Fibroblast of lung (primary cell): ENCODE results near the gene GPR108. TPM values are rescaled to one million over a fixed set of nuclear protein-coding genes. Genes with fewer than 3 reads are reported as not detected.

Experiments
- DNase-seq, 2 donors: peaks; one replicate each; pipeline versions ENCODE4 v3.0.0 to v3.0.0-alpha.2; 2010; ENCODE audit warnings: low read depth in 2 of 2
- H2AFZ ChIP-seq: 2 replicates; pipeline ENCODE4 v1.5.1; 2012; ENCODE audit warnings: low read length, control low read depth, inconsistent platforms
- H3K27ac ChIP-seq: 2 replicates; pipeline ENCODE4 v1.5.1; 2011; ENCODE audit warnings: low read length, control low read depth; ENCODE audit not compliant: insufficient read depth
- H3K27me3 ChIP-seq: 2 replicates; pipeline ENCODE4 v1.5.1; 2011; ENCODE audit warnings: mild to moderate bottlenecking, low read length; ENCODE audit not compliant: control insufficient read depth, insufficient read depth
- H3K36me3 ChIP-seq: 2 replicates; pipeline ENCODE4 v1.5.1; 2011; ENCODE audit warnings: low read length; ENCODE audit not compliant: control insufficient read depth, insufficient read depth
- H3K4me1 ChIP-seq: 2 replicates; pipeline ENCODE4 v1.5.1; 2011; ENCODE audit warnings: low read length; ENCODE audit not compliant: control insufficient read depth, insufficient read depth; ENCODE audit errors: extremely low read depth
- H3K4me2 ChIP-seq: 2 replicates; pipeline ENCODE4 v1.5.1; 2011; ENCODE audit warnings: low read length, control low read depth; ENCODE audit not compliant: insufficient read depth; ENCODE audit errors: extremely low read depth
- H3K4me3 ChIP-seq, 4 experiments: fragments of 200-600 bp in 1 of 4; sonication (generic) in 1 of 4; replicated peaks in 1 of 4; 2 replicates each; pipeline ENCODE4 v1.5.1; 2011 to 2016; ENCODE audit warnings: low read length in 4 of 4, low read depth in 3 of 4, mild to moderate bottlenecking in 3 of 4, control low read depth in 2 of 4, inconsistent platforms in 1 of 4, mixed read lengths in 1 of 4; ENCODE audit not compliant: insufficient read depth in 1 of 4; ENCODE audit errors: control extremely low read depth in 1 of 4
- H3K79me2 ChIP-seq: 2 replicates; pipeline ENCODE4 v1.5.1; 2012; ENCODE audit warnings: mild to moderate bottlenecking, low read length, inconsistent platforms; ENCODE audit not compliant: control insufficient read depth, insufficient read depth
- H3K9ac ChIP-seq: 2 replicates; pipeline ENCODE4 v1.5.1; 2011; ENCODE audit warnings: mild to moderate bottlenecking, low read length, control low read depth; ENCODE audit not compliant: insufficient read depth
- H3K9me3 ChIP-seq: 2 replicates; pipeline ENCODE4 v1.5.1; 2012; ENCODE audit warnings: low read depth, low read length; ENCODE audit not compliant: control insufficient read depth, insufficient read depth
- H4K20me1 ChIP-seq: 2 replicates; pipeline ENCODE4 v1.5.1; 2011; ENCODE audit warnings: low read length; ENCODE audit not compliant: control insufficient read depth, insufficient read depth; ENCODE audit errors: extremely low read depth
- CTCF ChIP-seq, 2 donors: IDR thresholded peaks in 1 of 2; conservative IDR thresholded peaks in 1 of 2; 1 replicate in 1 of 2; 2 replicates in 1 of 2; pipeline ENCODE4 v1.5.1; 2011 to 2012; ENCODE audit warnings: low read length in 2 of 2, control low read depth in 1 of 2, inconsistent platforms in 1 of 2, low read depth in 1 of 2, mild to moderate bottlenecking in 1 of 2
- EZH2 ChIP-seq: IDR thresholded peaks from 2 replicates; pipeline ENCODE4 v1.5.1; 2012; ENCODE audit warnings: low read length, control low read depth, mild to moderate bottlenecking; ENCODE audit errors: missing control alignments
- polyA plus RNA-seq, 2 donors: library from polyadenylated mRNA; depleted of rRNA in 1 of 2; stranded (reverse) in 1 of 2; unstranded in 1 of 2; fragments of >200 nt; gene quantifications; 2 replicates each; pipeline ENCODE4 v1.2.1, GENCODE V29; 2011 to 2012; ENCODE audit warnings: missing spikeins in 1 of 2
- total RNA-seq: library from RNA; depleted of rRNA; stranded (reverse); fragments of >200 nt; gene quantifications from 2 replicates; pipeline ENCODE4 v1.2.1, GENCODE V29; 2014

The GPR108 gene
- total and polyA plus RNA-seq, 2 donors (not counting 1 experiment from before 2014, with no cell fraction given): 28.4 to 57.0 TPM

GRCh38 chr19:6706633-6706958 lies 30.8 kb downstream of the GPR108 start:
- Histone ChIP-seq H2AFZ (no peak overlapping the region), H3K4me1 (no peaks in the 10 kb centered on the region), H3K36me3 (no peaks in the 10 kb centered on the region), H3K27me3 (no peaks in the 10 kb centered on the region), H3K4me3 (no peak overlapping the region), H3K27ac (no peak overlapping the region), H3K79me2 (no peaks in the 10 kb centered on the region), H4K20me1 (no peaks in the 10 kb centered on the region), H3K4me2 (no peak overlapping the region), H3K9ac (no peak overlapping the region), H3K9me3 (no peaks in the 10 kb centered on the region)
- TF ChIP-seq EZH2 (no peak), CTCF (conservative IDR thresholded peaks at IDR 0.05 in 1 of 2, IDR thresholded peaks at IDR 0.05 in 1 of 2; ENCODE audit: low read depth in 1 of 2, low read length in 2 of 2) (no peak)
- no peak for DNase-seq

GRCh38 chr19:6705931-6706632 lies 31.3 kb downstream of the GPR108 start:
- no peak for DNase-seq
- Histone ChIP-seq H3K4me3 (no peak overlapping the region), H3K27ac (no peak overlapping the region), H3K4me2 (no peak overlapping the region), H3K9ac (no peak overlapping the region), H2AFZ (no peak overlapping the region), H4K20me1 (no peaks in the 10 kb centered on the region), H3K36me3 (no peaks in the 10 kb centered on the region), H3K79me2 (no peaks in the 10 kb centered on the region), H3K9me3 (no peaks in the 10 kb centered on the region), H3K27me3 (no peaks in the 10 kb centered on the region), H3K4me1 (no peaks in the 10 kb centered on the region)
- TF ChIP-seq CTCF (conservative IDR thresholded peaks at IDR 0.05 in 1 of 2, IDR thresholded peaks at IDR 0.05 in 1 of 2; ENCODE audit: low read depth in 1 of 2, low read length in 2 of 2) (no peak), EZH2 (no peak)

GRCh38 chr19:6700586-6701316 lies 36.6 kb downstream of the GPR108 start:
- no peak for DNase-seq
- Histone ChIP-seq H3K79me2 (no peaks in the 10 kb centered on the region), H3K36me3 (no peaks in the 10 kb centered on the region), H3K4me2 (no peak overlapping the region), H3K4me1 (no peaks in the 10 kb centered on the region), H3K27me3 (no peaks in the 10 kb centered on the region), H4K20me1 (no peaks in the 10 kb centered on the region), H2AFZ (no peak overlapping the region), H3K4me3 (no peak overlapping the region), H3K27ac (no peak overlapping the region), H3K9me3 (no peaks in the 10 kb centered on the region), H3K9ac (no peak overlapping the region)
- TF ChIP-seq CTCF (conservative IDR thresholded peaks at IDR 0.05 in 1 of 2, IDR thresholded peaks at IDR 0.05 in 1 of 2; ENCODE audit: low read depth in 1 of 2, low read length in 2 of 2) (no peak), EZH2 (no peak)
